PC-3 (cell line): ENCODE results near the gene PIK3R5. TPM values are rescaled to one million over a fixed set of nuclear protein-coding genes. Genes with fewer than 3 reads are reported as not detected.
A peak's percentile ranks its signal among the peaks of the same experiment; 100 is the strongest.
"Not testable (repeated sequence)": the region's sequence is repeated elsewhere in the genome, so short reads cannot be mapped to it uniquely, and the experiment has no call there.

Experiments used
- ATAC-seq: fragments of 200-7000 bp; cut with Tn5 transposase; 2 replicates; pipeline ENCODE4 v1.9.1; 2020; ENCODE audit warnings: mild to moderate bottlenecking, moderate library complexity
- BruUV-seq: library from RNA; stranded (reverse); fragments of 400-500 nt; replicated peaks from 2 replicates; lab custom pipeline; 2021; lab: Mats Ljungman, UMichigan
- CTCF ChIA-PET: fragments of 300-600 bp; sonication (Branson Sonifier 250); formaldehyde crosslinking; loops from one replicate; lab custom pipeline; 2022; ENCODE audit warnings: antibody characterized with exemption; lab: Charles Lee
- POLR2A ChIA-PET: fragments of 300-600 bp; sonication (Branson Sonifier 250); formaldehyde crosslinking; loops from one replicate; lab custom pipeline; 2022; ENCODE audit warnings: antibody characterized with exemption; ENCODE audit not compliant: unreplicated experiment; lab: Charles Lee
- DNase-seq: peaks from one replicate; pipeline ENCODE4 v3.0.0-alpha.2; 2015
- H2AFZ ChIP-seq: fragments of 300-600 bp; sonication (generic); 2 replicates; pipeline ENCODE4 v1.6.0; 2016; ENCODE audit warnings: antibody characterized with exemption, low read length
- H3F3A ChIP-seq: fragments of 300-600 bp; sonication (generic); one replicate; pipeline ENCODE4 v1.6.0; 2017; ENCODE audit warnings: antibody characterized with exemption, low read length, control low read depth, mild to moderate bottlenecking; ENCODE audit not compliant: unreplicated experiment
- H3K27ac ChIP-seq: fragments of 300-600 bp; sonication (generic); 2 replicates; pipeline ENCODE4 v1.5.1; 2016; ENCODE audit warnings: mild to moderate bottlenecking, low read length
- H3K27me3 ChIP-seq: fragments of 300-600 bp; sonication (generic); 2 replicates; pipeline ENCODE4 v1.6.1; 2016; ENCODE audit warnings: low read length, mixed read lengths
- H3K36me3 ChIP-seq: fragments of 300-600 bp; sonication (generic); 2 replicates; pipeline ENCODE4 v1.6.1; 2016; ENCODE audit warnings: low read depth, mixed run types, low read length, mixed read lengths
- H3K4me1 ChIP-seq: fragments of 300-600 bp; sonication (generic); 2 replicates; pipeline ENCODE4 v1.5.1; 2016; ENCODE audit warnings: low read length; ENCODE audit not compliant: insufficient read depth
- H3K4me2 ChIP-seq: fragments of 300-600 bp; sonication (generic); 2 replicates; pipeline ENCODE4 v1.6.0; 2016; ENCODE audit warnings: low read length
- H3K4me3 ChIP-seq: fragments of 300-600 bp; sonication (generic); 2 replicates; pipeline ENCODE4 v1.5.1; 2016; ENCODE audit warnings: mild to moderate bottlenecking, low read length, mixed read lengths
- H3K79me2 ChIP-seq: fragments of 300-600 bp; sonication (generic); 2 replicates; pipeline ENCODE4 v1.6.1; 2017; ENCODE audit warnings: low read length, mixed read lengths
- H3K9ac ChIP-seq: fragments of 300-600 bp; sonication (generic); 2 replicates; pipeline ENCODE4 v1.6.0; 2016; ENCODE audit warnings: mild to moderate bottlenecking, low read length
- H3K9me2 ChIP-seq: fragments of 300-600 bp; sonication (generic); replicated peaks from 2 replicates; pipeline ENCODE4 v1.6.1; 2016; ENCODE audit warnings: mixed run types, low read length, mixed read lengths
- H3K9me3 ChIP-seq: fragments of 300-600 bp; sonication (generic); 2 replicates; pipeline ENCODE4 v1.6.1; 2016; ENCODE audit warnings: low read length, mixed read lengths
- H4K20me1 ChIP-seq: fragments of 300-600 bp; sonication (generic); 2 replicates; pipeline ENCODE4 v1.6.1; 2016; ENCODE audit warnings: low read length, mixed read lengths
- CTCF ChIP-seq: fragments of 300-600 bp; sonication (generic); conservative IDR thresholded peaks from 2 replicates; pipeline ENCODE4 v1.5.1; 2017; ENCODE audit warnings: antibody characterized with exemption, low read depth, mild to moderate bottlenecking, low read length
- EZH2 ChIP-seq: fragments of 300-600 bp; sonication (generic); IDR thresholded peaks from one replicate; pipeline ENCODE4 v1.6.1; 2017; ENCODE audit warnings: antibody characterized with exemption, mild to moderate bottlenecking, low read length; ENCODE audit not compliant: unreplicated experiment
- EZH2phosphoT487 ChIP-seq: fragments of 300-600 bp; sonication (generic); IDR thresholded peaks from 2 replicates; pipeline ENCODE4 v1.6.1; 2018; ENCODE audit warnings: mild to moderate bottlenecking, antibody characterized with exemption, low read length, borderline replicate concordance
- intact Hi-C: fragments of 100-400 bp; cut with micrococcal nuclease; formaldehyde crosslinking; loops from 2 replicates; pipeline ENCODE4 v1.9.0; 2023
- total RNA-seq: library from RNA; depleted of rRNA; stranded (reverse); fragments of >200 nt; gene quantifications from 2 replicates; pipeline ENCODE4 v1.2.3, GENCODE V29; 2014

PIK3R5 gene
- total RNA-seq, 1 experiment from 2014 or later: not detected

- Histone ChIP-seq H3K9me3 (no peaks in the 10 kb centered on the region), H3K4me1 (no peaks in the 10 kb centered on the region), H3K27ac (no peak overlapping the region), H3K79me2 (no peaks in the 10 kb centered on the region), H3K4me2 (no peak overlapping the region), H3K4me3 (no peak overlapping the region), H3K27me3 (no peaks in the 10 kb centered on the region), H2AFZ (no peak overlapping the region), H3K36me3 (no peaks in the 10 kb centered on the region), H3K9me2 (no peaks in the 10 kb centered on the region), H4K20me1 (no peaks in the 10 kb centered on the region), H3K9ac (no peak overlapping the region), H3F3A (no peaks in the 10 kb centered on the region)
- ChIA-PET CTCF (no interaction called here), POLR2A (no interaction called here)
- ATAC-seq (peak; percentile 38; the same call in 1 of the 2 replicates), DNase-seq (peak; percentile 63)
- intact Hi-C loops: loop anchor here (2.0 kb wide), 1 partner anchor 531 kb away; no protein-coding TSS in a partner anchor
- BruUV-seq: no TSS peak
- TF ChIP-seq CTCF (peak; percentile 72), EZH2phosphoT487 (no peak), EZH2 (no peak)
These were observed 26.2 kb upstream of the PIK3R5 start for GRCh38 chr17:8991514-8992285.

- H3F3A ChIP-seq, DNase-seq, BruUV-seq, H3K27ac ChIP-seq, H4K20me1 ChIP-seq, H3K9me3 ChIP-seq, H2AFZ ChIP-seq, H3K4me3 ChIP-seq, H3K9ac ChIP-seq, H3K36me3 ChIP-seq, CTCF ChIA-PET, H3K79me2 ChIP-seq, intact Hi-C loops, H3K9me2 ChIP-seq, H3K4me1 ChIP-seq, H3K4me2 ChIP-seq, POLR2A ChIA-PET, ATAC-seq: not testable (repeated sequence)
- peaks cover 15% of the 10 kb centered on the region; the same call in 1 of the 2 replicates for H3K27me3 ChIP-seq
These were observed 22.9 kb upstream of the PIK3R5 start for GRCh38 chr17:8988263-8988935.

- Histone ChIP-seq H3K27ac (no peak overlapping the region), H3K4me1 (no peaks in the 10 kb centered on the region), H3K9me2 (no peaks in the 10 kb centered on the region), H3K79me2 (no peaks in the 10 kb centered on the region), H4K20me1 (no peaks in the 10 kb centered on the region), H3K9me3 (no peaks in the 10 kb centered on the region), H2AFZ (no peak overlapping the region), H3K27me3 (peaks cover 27% of the 10 kb centered on the region), H3K36me3 (no peaks in the 10 kb centered on the region), H3K4me2 (no peak overlapping the region), H3K9ac (no peak overlapping the region), H3K4me3 (no peak overlapping the region), H3F3A (no peaks in the 10 kb centered on the region)
- intact Hi-C loops: no loop called here
- DNase-seq: no peak
- TF ChIP-seq CTCF: no peak; the same call in 1 of the 2 replicates
- no peak for TF ChIP-seq EZH2phosphoT487
- TF ChIP-seq EZH2: no peak
- no peak for ATAC-seq
- CTCF ChIA-PET: no interaction called here
- POLR2A ChIA-PET: no interaction called here
- no TSS peak for BruUV-seq
These were observed 20.8 kb upstream of the PIK3R5 start for GRCh38 chr17:8986295-8986694.
